ENCODE measurements around the gene CSRNP3.

The CSRNP3 gene

GRCh38 chr2:165697748-165698443, 228.4 kb downstream of the CSRNP3 start:
- no peak for DNase-seq

- no peak for DNase-seq
These were observed 229.0 kb downstream of the CSRNP3 start for GRCh38 chr2:165698444-165698884.

- DNase-seq: no peak
These were observed 230.4 kb downstream of the CSRNP3 start for GRCh38 chr2:165699946-165700345.

- no peak for DNase-seq
These were observed 231.0 kb downstream of the CSRNP3 start for GRCh38 chr2:165700531-165700930.

GRCh38 chr2:165701147-165701546, 231.6 kb downstream of the CSRNP3 start:
- no peak for DNase-seq

- no peak for DNase-seq
These were observed 237.5 kb downstream of the CSRNP3 start for GRCh38 chr2:165706960-165707487.

- no peak for DNase-seq
These were observed 246.6 kb downstream of the CSRNP3 start for GRCh38 chr2:165716091-165716490.

GRCh38 chr2:165718610-165719210, 249.2 kb downstream of the CSRNP3 start:
- no peak for DNase-seq

- DNase-seq: no peak
These were observed 251.0 kb downstream of the CSRNP3 start for GRCh38 chr2:165720511-165720910.

GRCh38 chr2:165725421-165725820, 255.9 kb downstream of the CSRNP3 start:
- no peak for DNase-seq

Measured in GOT3 (cell line).